NT2/D1 (cell line): ENCODE data around the gene SLC15A3.

Experiments
- SUZ12 ChIP-seq: IDR thresholded peaks from 2 replicates; pipeline ENCODE4 v1.6.1; 2011; ENCODE audit not compliant: insufficient read length, insufficient read depth; ENCODE audit errors: extremely low read depth
- YY1 ChIP-seq: IDR thresholded peaks from 2 replicates; pipeline ENCODE4 v1.6.1; 2011; ENCODE audit not compliant: insufficient read length, insufficient read depth
- ZNF274 ChIP-seq: IDR thresholded peaks from 2 replicates; pipeline ENCODE4 v1.6.1; 2011; ENCODE audit warnings: mild to moderate bottlenecking, low read depth, low read length

DNA sequence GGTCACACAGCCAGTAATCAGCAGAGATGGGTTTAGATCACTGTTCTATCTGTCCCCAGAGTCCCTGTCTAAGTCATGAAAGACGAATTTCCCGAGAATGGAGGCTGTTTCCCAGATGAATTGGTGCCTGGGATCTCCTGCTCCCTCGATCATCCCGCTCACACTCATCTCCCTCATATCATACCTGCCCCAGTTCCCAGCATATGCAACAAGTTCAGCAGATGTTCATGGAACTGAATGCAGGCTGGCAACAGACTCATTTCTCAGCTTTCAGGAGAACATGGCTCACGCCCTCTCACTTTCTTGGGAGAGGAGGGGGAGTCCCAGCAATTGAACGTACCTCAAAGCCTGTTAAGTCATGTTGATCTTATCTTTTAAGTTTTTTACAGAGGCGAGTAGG lies 41.6 kb upstream of the SLC15A3 start:
- TF ChIP-seq ZNF274 (no peak), SUZ12 (no peak), YY1 (no peak)
